HG03432 (cell line): ENCODE results near the gene AGFG2.
A peak's percentile ranks its signal among the peaks of the same experiment; 100 is the strongest.

ENCODE experiments used
- ATAC-seq: cut with Tn5 transposase; IDR thresholded peaks from one replicate; pipeline ENCODE4 v1.9.1; 2021; ENCODE audit warnings: mild to moderate bottlenecking, moderate library complexity; ENCODE audit not compliant: unreplicated experiment

Gene AGFG2

DNA sequence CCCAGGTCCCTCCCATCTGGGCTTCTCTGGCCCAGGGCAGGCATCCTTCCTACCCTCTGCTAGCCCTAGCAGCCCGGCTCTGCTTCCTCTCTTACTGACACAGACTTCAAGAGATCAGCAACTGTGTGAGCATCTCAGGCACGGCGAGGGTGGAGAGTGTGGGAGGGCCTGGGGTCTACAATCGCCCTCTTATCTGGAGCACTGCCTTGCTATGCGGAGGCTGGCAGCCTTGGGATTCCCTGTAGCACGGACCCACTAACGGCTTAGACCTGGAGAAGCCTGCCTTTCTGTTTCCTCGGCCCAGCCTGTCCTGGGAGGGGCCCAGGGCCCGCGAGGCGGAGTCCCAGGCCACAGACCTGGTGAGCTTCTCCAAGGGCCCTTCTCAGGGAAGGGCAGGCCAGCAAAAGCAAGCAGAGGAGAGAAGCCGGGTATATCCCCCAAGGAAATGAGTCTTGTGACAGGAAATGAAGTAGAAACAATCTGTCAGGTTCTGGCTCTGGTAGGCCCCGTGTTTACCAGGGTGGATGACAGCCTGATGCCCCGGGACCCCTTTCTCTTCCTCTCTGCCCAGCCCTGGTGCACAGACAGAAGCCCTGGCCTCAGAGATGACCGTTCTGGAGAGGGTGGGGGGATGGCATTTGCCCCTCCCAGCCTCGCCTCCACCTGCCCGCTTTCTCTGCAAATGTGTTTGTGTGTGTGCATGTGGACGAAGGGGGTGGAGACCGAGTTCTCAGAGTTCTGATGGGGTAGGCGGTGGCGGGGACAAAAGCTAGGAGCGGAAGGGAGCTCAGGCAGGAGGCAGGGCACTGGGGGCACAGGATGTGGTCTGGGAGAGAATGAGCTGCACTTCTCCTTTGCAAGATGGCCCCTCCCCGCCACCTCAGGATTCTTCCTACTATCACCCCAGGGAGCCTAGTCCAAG lies 44.4 kb downstream of the AGFG2 start:
- no peak for ATAC-seq

DNA sequence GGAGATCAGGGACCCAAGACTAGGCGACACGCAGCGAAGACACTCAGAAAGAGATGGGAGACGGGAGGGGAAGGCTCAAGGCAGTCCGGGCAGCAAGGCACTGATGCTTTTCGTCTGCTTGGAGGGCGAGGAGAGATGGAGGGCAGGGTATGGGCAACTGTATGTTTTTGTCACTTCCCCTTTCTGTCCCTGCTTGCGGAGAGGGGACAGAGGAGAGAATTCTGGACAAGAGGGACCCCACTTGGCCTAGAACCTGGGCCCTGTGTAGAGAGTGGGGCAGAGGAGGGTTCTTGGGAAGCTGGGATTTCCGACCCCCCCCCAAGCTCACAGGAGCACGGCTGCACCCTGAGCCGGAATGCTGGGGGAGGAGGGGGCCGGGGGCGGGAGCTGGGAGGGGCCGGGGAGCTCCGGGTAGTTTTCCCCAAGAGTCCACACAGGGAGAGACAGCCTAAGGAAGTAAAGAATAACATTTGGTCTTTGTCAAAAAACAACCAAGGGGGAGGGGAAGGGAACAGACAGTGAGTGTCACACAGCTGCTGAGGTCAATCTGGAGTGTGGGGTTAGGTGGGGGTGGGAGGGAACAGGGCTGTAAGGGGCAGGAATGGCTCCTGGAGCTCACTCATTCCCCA lies 45.2 kb downstream of the AGFG2 start:
- ATAC-seq: no peak

DNA sequence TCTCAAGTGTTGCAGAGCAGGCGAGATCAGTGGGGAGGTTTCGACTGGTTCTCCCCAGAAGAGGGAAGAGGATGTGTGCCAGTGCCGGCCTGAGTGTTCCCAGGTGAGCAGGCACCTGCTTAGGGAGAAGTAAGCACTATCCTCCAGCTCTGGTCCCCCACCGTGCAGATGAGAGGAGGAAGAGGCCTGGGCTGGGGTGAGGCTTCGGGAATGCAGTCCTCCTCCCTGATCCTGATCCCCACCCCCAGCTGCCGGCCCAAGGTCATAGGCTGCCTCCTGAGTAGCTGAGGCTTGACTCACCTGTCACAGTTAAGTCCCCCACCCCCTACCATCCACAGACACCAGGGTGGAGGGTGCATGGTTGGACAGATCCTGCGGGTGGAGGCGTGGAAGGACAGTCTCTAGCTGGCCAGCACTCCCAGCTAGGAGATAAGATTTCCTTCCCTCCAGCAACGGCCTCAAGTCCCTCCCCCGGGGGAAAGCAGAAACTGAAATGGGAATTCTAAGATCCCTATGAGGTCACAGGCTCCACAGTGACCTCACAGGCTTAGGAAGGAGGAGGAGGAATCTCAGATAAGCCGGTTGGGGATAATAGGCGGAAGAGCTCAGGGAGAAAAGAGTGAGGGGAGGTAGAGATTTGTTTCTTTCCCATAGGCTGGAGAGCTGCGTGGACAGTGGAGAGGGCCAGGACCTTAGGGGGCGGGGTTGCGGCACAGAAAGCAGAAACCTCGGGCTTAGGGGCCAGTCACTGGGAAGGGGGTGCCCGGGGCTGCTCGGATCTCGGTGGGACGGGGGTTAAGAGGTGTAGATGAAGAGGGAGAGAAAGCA lies 45.9 kb downstream of the AGFG2 start:
- no peak for ATAC-seq

DNA sequence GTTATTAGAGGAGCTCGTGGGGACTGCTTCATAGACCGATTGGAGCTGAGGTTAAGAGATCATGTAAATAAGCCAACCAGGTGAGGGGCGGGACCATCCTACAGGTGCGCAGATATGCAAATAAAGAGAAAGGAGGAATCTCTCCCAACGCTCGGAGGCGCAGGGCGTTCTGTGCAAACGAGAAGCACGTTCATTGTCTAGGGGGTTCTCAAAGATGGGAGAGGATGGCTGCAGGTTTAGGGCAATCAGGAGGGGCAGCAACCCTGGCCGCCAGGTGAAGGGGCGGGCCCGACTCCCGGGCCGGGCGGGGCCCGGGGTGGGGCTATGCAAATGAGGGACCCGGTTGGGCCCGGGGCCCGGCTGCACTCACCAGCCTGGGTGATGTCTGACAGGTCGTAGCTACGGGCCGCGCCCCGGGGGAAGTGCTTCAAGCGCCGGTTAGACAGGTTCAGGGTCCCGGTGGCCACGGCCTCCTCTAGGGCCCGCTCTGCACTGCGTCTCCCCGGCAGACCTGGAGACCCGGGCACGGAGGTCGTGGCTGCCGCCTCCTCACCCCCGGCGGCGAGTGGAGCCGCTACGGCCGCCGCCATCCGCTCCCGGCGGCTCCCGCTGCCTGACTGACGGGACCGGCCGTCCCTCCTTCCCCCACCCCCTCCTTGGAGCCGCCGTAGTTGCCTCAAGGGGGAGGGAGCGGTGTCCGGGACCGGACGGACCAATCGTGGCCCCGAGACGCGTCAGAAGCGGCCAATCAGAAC lies 46.7 kb downstream of the AGFG2 start, which contains the start of gene LRCH4:
TSS of gene LRCH4 (minus strand) at position 619 of the 755 bp plus-strand sequence. CDS start at position 590, 29 bp downstream.
- peak; percentile 28 for ATAC-seq

DNA sequence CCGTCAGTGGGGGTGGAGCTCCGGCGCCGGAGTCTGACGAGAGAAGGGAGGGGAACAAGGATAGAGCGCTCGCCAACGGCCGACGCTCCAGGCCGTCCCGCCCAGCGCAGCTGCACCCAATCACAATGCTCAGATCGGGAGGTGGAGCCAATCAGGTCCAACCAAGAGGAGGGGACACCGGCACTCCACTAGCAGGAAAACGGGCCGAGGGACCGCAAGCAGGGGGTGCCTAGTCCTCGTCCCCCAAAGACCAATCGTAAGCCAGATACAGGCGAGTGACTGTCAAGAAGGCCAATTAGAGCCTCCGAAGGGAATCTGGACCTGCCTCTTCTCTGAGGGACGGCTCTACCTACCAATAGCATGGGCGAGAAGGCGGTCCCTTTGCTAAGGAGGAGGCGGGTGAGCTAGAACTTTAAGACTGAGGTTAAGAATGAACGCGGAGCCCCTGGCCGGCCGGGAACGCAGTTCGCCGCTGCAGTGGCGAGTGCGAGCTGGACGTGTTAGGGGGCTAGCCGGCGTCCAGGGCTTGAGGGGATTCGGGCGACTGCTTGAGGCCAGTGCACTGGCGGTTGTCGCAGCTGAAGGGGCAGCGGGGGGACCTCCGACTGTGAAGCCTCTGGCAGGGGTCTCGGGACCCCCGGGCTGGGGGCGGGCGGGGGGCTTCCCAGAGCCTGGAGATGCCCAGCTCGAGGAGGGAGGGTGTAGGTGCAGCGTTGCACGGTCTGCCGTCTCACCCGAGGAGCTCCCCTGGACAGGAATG lies 47.4 kb downstream of the AGFG2 start, which contains the start of gene FBXO24:
TSS of gene FBXO24 (plus strand) at position 63 of the 760 bp plus-strand sequence. CDS start at position 361, 298 bp downstream.
- ATAC-seq: peak; percentile 86

DNA sequence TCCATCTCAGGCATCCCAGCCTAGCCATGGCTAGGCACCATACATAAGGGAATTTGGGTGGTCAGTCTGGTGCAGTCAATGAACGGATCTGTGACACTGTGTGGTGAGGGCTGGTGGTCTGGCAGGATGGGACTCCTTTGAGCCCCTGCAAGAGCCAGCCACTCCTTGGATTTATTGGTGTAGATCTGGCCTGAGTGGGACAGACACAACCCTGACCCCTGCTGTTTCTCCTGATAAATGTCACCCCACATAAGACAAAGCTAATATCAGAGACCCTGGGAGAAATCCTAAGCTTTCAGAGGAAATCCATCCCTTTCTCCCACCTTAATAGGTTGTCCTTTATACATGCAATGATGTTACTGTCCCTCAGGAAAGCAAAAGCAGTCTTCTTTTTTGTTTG lies 49.4 kb downstream of the AGFG2 start:
- ATAC-seq: no peak

DNA sequence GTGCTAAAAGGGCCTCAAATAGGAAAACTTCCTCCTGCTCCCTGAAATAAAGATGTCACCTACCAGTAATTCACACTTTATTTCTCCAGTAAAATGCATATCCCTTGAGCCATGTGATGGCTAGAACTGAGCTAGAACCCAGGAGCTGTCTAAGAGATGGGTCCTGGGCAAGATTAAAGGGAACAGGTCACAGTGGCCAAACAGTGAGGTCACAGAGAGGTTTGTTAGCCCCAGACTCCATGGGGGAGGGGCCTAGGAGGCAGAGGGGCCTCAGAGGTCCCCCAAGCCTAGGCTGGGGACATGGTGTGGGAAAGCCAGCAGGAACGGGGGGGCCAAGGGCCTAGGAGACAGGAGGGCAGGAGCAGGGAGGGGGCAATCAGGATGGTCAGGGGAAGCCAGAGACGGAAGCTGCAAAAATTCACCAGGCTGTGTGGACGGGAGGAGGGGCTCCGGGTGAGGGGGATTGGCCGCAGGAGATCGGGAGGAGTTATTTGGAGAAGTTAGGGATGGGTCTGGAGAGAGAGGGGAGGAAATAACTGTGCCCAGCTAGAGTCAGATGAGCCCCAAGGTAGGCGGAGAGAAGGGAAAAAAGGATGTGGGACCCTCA lies 50.4 kb downstream of the AGFG2 start:
- ATAC-seq: no peak

DNA sequence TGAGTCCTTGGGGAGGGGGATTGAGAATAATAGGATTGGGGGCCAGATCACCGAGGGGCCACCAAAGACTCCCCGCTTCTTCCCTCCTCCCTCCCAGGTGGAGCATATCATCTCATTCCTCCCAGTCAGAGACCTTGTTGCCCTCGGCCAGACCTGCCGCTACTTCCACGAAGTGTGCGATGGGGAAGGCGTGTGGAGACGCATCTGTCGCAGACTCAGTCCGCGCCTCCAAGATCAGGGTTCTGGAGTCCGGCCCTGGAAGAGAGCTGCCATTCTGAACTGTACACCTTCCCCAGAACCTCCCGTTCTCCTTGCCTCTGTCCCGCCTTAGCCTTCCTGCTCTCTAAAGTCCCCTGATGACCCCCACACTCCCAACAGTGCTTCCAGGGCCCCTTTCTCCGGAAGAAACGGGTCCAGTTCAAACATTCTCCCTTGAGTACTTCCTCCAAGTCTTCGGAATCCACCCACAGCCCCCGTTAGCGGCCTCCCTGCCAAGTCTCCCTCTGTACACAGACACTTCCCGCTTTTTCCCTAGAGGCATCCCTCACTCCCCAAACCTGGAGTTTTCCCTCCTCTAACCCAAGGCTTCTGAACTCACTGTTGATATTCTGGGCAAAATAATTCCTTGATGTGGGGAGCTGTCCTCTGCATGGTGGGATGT lies 51.2 kb downstream of the AGFG2 start:
- ATAC-seq: no peak

DNA sequence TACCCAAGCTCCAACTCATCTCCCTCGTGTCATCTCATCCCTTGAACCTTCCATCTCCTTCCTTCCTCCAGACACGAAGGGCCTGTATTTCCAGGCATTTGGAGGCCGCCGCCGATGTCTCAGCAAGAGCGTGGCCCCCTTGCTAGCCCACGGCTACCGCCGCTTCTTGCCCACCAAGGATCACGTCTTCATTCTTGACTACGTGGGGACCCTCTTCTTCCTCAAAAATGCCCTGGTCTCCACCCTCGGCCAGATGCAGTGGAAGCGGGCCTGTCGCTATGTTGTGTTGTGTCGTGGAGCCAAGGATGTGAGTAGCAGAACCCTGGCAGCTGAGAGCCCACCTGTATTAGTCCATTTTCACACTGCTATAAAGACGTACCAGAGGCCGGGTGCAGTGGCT lies 52.6 kb downstream of the AGFG2 start:
- no peak for ATAC-seq

DNA sequence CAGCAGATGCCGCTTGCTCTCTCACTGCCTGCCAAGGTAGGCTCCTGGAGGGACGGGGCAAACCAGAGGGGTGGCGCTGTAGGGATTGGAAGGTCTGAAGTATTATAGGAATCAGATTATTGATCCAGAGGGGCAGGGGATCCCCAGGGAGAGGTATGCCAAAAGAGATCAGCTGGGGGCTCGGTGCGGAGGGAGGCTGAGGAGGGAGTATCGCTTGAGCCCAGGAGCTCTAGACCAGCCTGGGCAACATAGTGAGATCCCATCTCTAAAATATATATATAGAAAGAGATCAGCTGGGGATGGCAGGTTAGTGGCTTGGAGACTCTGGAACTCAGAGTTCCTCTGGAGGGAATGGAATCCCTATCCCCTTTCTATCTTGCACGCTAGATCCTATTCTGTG lies 56.2 kb downstream of the AGFG2 start:
- ATAC-seq: no peak

DNA sequence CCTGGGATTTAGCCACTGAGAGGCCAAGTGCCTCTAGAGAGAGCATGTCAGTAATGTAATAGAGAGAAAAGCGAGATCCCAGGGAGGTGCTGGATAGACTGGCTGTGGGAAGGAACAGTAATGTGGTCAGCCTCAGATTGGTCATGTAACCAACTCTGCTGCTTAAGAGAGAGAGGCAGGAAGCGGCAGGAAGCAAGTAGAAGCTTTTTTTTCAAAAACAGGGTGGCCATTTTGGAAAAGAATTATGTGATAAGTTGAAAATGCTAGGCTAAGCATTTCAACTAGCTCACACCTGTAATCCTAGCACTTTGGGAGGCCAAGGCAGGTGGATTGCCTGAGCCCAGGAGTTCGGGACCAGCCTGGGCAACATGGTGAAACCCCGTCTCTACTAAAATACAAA lies 59.4 kb downstream of the AGFG2 start:
- no peak for ATAC-seq

DNA sequence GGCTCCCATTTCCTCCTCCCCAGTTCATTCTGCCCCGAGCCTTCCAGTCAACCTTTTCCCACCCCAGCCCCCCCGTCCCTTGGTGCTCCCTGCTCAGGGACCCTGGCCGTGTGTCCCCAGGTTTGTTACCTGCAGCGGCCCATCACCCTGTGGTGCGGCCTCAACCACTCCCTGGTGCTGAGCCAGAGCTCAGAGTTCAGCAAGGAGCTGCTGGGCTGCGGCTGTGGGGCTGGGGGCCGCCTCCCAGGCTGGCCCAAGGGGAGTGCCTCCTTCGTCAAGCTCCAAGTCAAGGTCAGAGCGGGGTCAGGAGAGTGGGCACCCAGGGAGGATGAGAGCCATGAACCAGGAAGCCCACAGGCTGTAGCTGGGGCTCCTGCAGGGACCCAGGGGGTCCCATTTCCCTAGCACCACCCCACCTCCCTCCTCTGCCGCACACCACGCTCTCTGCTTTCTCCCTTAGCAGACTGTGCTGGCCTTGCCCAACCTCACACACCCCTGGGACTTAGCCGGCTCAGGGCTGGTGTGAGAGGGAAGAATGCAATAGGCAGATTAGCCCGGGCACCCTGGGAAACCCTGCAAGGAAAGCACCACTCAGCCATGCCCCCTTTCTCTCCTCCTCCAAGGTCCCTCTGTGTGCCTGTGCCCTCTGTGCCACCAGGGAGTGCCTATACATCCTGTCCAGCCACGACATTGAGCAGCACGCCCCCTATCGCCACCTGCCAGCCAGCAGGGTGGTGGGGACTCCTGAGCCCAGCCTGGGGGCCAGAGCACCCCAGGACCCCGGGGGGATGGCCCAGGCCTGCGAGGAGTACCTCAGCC lies 61.1 kb downstream of the AGFG2 start:
- no peak for ATAC-seq

DNA sequence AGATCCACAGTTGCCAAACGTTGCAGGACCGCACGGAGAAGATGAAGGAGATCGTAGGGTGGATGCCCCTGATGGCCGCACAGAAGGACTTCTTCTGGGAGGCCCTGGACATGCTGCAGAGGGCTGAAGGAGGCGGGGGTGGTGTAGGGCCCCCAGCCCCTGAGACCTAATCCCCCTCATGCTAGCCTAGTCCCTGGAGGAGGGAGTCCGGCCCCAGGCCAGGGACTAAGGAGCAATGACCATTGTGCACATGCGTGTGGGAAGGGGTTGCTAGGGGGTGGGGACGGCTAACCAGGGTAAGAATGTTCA lies 61.7 kb downstream of the AGFG2 start:
- ATAC-seq: no peak

DNA sequence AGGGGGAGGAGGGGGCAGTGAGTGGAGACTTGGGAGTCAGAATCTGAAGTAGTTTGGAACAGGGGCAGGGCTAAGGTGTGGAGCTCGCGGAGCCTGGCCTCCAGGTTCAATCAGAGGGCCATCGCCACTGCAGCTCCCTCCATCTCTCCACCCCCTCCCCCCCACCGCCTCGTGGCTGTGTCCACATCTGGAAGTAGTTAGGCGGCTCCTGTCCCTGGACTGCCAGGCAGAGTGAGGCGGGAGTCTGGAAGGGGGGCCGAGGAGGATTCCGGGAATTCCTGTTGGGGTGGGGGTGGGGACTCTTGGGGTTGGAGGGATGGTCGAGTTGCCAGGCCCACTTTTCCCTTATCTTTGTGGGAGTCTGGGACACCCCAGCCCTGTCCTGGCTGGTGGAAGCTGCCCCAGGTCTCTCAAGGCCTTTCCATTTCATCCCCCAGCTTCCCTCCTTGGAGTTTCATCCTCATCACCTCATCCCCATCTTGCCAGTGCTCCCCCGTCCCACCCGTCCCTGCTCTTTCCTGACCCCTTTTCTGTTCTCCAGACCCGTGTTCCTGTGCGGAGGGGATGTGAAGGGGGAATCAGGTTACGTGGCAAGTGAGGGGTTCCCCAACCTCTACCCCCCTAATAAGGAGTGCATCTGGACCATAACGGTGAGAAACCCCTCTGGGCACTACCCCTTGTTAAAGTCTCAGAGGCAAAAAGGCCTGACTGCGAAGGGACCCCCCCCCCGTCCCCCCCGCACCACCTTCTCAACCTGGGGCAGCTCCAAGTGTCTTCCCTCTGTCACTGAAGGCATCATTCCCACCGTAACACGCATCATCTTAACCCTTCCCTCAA lies 64.1 kb downstream of the AGFG2 start:
- ATAC-seq: no peak

DNA sequence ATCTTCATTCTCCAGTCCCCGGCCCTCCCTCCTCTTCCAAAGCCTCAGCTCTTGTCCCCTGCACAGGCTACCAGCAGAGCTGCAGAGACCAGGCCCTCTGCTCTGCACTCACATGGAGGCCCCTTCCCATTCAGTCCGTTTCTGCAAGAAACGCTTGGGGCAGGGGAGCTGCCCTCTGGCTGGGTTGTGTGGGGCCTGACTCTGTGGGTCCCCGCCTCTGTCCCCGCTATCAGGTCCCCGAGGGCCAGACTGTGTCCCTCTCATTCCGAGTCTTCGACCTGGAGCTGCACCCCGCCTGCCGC lies 64.7 kb downstream of the AGFG2 start:
- peak; percentile 4 for ATAC-seq

DNA sequence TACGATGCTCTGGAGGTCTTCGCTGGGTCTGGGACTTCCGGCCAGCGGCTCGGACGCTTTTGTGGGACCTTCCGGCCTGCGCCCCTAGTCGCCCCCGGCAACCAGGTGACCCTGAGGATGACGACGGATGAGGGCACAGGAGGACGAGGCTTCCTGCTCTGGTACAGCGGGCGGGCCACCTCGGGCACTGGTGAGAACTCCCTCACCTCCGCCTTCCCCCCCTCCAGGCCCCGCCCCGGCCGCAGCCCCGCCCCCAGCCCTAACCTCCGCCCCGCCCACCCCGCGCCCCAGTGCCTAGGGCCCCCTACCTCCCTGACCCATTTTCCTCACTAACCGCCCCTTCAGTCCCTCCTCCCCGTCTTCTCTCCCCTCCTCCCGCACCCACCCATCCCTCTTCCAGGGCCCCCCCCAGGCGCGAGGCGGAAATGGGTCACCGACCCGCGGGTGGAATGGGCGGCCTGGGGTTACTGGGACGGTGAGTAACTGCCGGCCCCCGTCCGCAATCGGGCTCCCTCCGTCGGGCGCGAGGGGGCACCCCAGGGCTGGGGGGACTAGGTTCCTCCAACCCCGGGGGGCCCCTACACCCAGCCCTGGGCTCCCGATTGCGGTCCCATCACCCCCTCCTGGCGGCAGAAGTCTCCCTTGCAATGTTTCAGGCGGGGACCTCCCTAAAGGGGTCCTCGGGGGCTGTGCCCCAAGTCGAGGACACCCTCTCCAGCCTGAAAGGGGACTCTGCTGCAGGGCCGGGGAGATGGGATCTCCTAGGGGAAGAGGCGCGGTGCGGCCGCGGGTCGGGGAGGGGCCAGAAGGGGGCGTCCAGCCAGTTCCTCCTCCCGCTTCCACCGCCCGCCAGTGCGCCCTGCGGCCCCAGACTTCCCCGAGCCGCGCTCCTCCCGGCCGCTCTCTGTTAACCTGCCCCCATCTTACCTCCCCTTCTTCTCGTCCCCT lies 65.3 kb downstream of the AGFG2 start:
- peak; percentile 57 for ATAC-seq
